GM21423 (cell line): Measurements from ENCODE around the gene ZBTB20.

Experiments
- ATAC-seq: cut with Tn5 transposase; IDR thresholded peaks from one replicate; pipeline ENCODE4 v1.9.1; 2021; ENCODE audit warnings: mild to moderate bottlenecking, moderate library complexity; ENCODE audit not compliant: unreplicated experiment

Gene ZBTB20

DNA sequence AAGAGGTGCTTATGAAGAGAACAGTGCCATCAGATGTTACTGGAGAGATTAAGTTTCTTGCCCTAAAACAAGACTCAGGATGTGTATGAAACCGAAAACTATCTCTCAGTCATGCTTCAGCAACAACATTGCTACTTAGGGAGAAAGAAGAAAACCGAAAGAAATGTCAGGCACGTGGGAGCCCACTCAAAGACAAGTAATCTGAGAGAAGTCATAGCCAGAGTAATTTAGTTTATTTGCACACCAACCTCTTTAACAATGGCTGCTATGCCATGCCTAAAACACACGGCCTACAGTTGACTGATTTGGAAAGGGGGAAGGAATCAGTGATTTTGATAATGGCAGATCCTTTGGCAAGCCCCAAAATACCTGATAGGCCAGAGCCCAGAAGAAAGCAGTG, 690.3 kb downstream of the ZBTB20 start:
- peak; percentile 72 for ATAC-seq

GRCh38 chr3:114455432-114455831, 691.7 kb downstream of the ZBTB20 start:
- no peak for ATAC-seq

- ATAC-seq, result no peak
Measured at GRCh38 chr3:114454551-114455251, 692.4 kb downstream of the ZBTB20 start.

- no peak for ATAC-seq
Measured at GRCh38 chr3:114453361-114453780, 693.7 kb downstream of the ZBTB20 start.

DNA sequence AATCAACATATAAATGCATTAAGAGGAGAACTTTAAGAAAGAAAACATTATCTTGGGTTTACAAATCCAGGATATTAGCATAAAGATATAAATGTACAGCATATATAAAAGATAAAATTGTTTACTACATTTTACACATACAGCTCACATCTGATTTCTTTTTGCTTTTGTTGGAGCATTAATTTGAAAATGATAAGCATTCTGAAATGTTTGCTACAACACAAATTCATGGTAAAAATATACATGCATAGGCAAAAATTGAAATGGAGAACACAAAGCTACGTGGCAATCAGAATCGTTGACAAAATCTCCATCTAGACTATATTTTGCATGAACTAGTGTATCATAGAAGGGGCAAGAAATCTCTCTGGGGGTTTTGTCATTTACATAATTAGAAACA, 694.2 kb downstream of the ZBTB20 start:
- ATAC-seq, result no peak

- no peak for ATAC-seq
Measured at GRCh38 chr3:114452256-114452655, 694.8 kb downstream of the ZBTB20 start.

DNA sequence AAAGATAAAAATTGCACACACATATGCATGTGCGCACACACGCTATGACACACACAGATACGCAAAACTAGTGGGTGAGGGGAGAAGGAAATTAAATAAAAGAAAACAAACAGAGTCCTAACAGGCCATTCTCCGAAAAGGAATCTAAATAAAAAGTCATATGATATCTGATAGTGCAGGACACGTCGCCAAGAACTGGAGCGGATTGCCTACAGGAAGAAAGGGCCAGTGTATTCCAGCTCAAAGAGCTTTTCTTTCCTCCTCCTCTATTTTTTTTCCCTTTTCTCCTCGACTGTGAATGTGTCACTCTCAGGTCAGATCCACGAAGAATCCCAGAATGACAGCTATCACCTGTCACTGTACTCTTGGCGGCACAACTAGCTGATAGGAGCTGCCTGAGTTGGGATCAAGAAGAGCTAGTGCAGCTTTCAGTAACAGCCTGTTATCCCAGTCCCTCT, 695.5 kb downstream of the ZBTB20 start:
- no peak for ATAC-seq

GRCh38 chr3:114451051-114451451, 696.0 kb downstream of the ZBTB20 start:
- ATAC-seq, result peak; percentile 32

- no peak for ATAC-seq
Measured at GRCh38 chr3:114450008-114450596, 697.0 kb downstream of the ZBTB20 start.

DNA sequence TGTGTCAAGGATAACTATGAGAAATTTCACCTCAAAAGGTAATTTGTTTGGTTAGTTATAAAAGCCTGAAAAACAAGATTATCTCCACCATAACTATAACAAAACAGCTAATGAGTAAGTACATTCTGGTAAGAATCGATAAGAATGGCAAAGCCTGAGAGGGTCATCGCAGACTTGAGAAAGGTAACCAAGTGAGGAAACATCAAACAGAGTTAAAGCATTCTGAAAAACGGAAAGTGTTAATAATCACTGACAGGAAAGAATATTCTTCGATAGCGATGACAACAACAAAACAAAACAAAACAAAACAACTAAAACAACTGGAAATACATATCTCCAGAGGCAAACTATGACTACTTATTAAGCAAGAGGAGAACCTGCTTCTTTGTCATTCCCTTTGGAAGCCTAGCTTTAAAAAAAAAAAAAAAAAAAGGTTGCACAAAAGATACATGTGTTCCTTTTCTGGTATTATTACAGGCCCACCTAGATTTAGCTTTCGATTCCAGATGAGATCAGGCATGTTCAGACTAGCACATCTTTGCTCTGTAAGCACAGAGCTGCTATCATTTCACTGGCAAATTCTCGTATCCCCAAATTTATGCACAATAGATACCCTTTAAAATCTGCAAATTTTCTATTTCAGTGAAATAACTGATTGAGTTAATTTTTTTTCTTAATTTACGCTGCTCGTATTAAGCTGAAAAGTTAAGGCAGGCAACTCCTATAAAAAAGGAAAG, 697.6 kb downstream of the ZBTB20 start:
- ATAC-seq, result no peak

DNA sequence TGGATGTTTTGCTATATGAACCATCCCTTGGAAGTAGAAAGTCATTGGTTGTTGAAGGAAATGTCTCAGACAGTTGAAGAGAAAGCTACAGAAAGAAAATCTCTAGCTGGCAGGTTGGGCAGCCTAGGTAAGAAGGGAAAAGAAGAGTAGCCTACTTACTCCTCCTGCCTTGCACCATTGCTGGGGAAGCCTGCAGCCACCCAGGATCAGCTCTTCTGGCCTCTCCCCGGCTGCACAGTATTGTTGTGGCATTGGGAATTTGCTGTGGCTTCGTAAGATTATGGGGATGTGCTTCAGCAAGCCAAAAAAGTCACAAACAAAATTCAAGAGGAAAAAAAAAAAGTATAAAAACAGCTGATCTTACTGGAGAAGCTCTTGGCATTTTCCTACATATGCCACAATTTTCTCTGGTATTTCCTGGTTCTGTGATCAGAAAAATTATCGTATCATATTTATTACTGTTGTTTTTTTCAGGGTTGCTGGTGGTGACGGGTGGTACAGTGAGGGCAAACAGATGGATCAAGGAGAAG, 699.1 kb downstream of the ZBTB20 start:
- ATAC-seq, result no peak

GRCh38 chr3:114447545-114447944, 699.5 kb downstream of the ZBTB20 start:
- ATAC-seq, result no peak

GRCh38 chr3:114446600-114446999, 700.5 kb downstream of the ZBTB20 start:
- no peak for ATAC-seq

DNA sequence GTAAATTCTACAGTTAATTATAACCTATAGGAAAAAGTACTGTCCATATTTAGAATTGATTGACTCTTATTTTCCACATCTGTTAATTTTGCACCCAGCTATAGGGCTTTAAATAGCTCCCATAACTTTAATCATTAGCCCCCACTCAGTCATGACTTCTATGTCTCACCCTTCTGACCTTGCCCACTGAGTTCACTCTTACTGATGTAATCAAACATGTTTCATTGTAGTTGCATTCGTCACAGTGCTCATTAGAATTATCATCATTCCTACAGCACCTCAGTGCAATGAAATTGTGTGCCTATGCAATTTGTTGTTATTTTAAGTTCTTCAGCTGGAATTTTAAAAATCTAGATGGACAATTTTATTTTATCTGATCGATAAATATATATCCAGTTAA, 701.9 kb downstream of the ZBTB20 start:
- ATAC-seq, result no peak

- no peak for ATAC-seq
Measured at GRCh38 chr3:114444216-114444615, 702.9 kb downstream of the ZBTB20 start.

GRCh38 chr3:114442246-114442645, 704.8 kb downstream of the ZBTB20 start:
- no peak for ATAC-seq

DNA sequence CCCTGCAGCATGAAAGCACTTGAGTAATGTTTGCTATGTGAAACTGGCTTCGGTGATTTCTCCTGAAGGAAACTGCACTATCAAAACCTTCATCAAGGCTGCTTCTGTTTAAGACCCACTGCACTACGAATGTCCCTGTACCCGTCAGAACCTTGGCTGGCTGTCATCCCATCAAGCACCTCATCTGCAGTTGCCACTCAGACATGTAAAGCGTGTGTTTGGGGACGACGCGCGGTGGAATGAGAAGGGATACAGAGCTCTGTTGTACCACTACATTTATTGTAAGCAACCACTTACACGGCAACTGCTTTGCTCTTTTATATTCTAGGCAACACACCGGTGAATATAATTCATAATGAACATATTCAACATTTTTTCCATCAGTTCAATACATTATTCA, 705.7 kb downstream of the ZBTB20 start:
- ATAC-seq, result no peak

- ATAC-seq, result no peak
Measured at GRCh38 chr3:114440700-114441099, 706.4 kb downstream of the ZBTB20 start.

- no peak for ATAC-seq
Measured at GRCh38 chr3:114439284-114439683, 707.8 kb downstream of the ZBTB20 start.

- ATAC-seq, result no peak
Measured at GRCh38 chr3:114437897-114438296, 709.2 kb downstream of the ZBTB20 start.

DNA sequence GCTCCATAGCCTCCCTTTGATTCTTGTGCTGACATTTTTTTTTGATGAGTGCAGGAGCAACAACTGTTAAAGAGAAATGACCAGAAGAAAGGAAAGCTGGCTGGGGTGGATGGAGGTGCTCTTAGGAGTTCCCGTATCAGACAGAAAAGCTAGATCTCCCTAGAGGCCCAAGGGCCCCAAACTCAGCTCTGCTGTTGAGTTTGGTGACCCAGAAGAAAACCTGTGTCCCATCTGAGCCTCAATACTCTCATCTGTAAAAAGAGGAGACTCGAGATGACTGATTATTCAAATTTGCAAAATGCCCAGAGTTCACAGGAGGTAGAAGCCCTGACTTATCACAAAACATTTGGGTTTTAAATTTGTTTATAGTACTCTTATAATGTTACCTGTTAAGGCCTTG, 710.9 kb downstream of the ZBTB20 start:
- ATAC-seq, result no peak
